SK-N-SH treated with all-trans-retinoic acid at 6 μM for 48 hours (cell line): ENCODE results near the gene MYO7A.

Source experiments
- ATAC-seq: fragments of 200-7000 bp; cut with Tn5 transposase; 3 replicates; pipeline ENCODE4 v1.9.1; 2020; ENCODE audit warnings: mild to moderate bottlenecking, moderate library complexity
- ARNTL ChIP-seq: fragments of 450-650 bp; formaldehyde crosslinking; IDR thresholded peaks from 2 replicates; pipeline ENCODE4 v1.5.0; 2020; ENCODE audit warnings: low read depth, mild to moderate bottlenecking, moderate library complexity, borderline replicate concordance
- BACH2 ChIP-seq: fragments of 250-450 bp; sonication (Bioruptor Pico); IDR thresholded peaks from 2 replicates; pipeline ENCODE4 v1.9.0; 2021; ENCODE audit warnings: mild to moderate bottlenecking, borderline replicate concordance
- CSDC2 ChIP-seq: fragments of 250-450 bp; sonication (Bioruptor Pico); IDR thresholded peaks from 2 replicates; pipeline ENCODE4 v1.5.0; 2020; ENCODE audit warnings: mild to moderate bottlenecking, moderate library complexity
- GLIS3 ChIP-seq: fragments of 250-450 bp; sonication (Bioruptor Pico); IDR thresholded peaks from 2 replicates; pipeline ENCODE4 v1.5.0; 2020; ENCODE audit warnings: mild to moderate bottlenecking, moderate library complexity
- OSR1 ChIP-seq: fragments of 250-450 bp; sonication (Bioruptor Pico); IDR thresholded peaks from 2 replicates; pipeline ENCODE4 v1.8.0; 2022; ENCODE audit warnings: moderate library complexity, mild to moderate bottlenecking, inconsistent platforms
- PPARA ChIP-seq: fragments of 250-450 bp; sonication (Bioruptor Pico); IDR thresholded peaks from 2 replicates; pipeline ENCODE4 v1.5.0; 2020; ENCODE audit warnings: mild to moderate bottlenecking, borderline replicate concordance
- SNAI2 ChIP-seq: fragments of 250-450 bp; sonication (Bioruptor Pico); IDR thresholded peaks from 2 replicates; pipeline ENCODE4 v1.5.0; 2020; ENCODE audit warnings: mild to moderate bottlenecking, moderate library complexity
- TOX ChIP-seq: fragments of 250-450 bp; sonication (Bioruptor Pico); IDR thresholded peaks from 2 replicates; pipeline ENCODE4 v1.8.0; 2021; ENCODE audit warnings: mild to moderate bottlenecking, moderate library complexity, borderline replicate concordance
- ZFP3 ChIP-seq: fragments of 250-450 bp; sonication (Bioruptor Pico); IDR thresholded peaks from 2 replicates; pipeline ENCODE4 v1.5.0; 2020; ENCODE audit warnings: mild to moderate bottlenecking, moderate library complexity
- ZFP30 ChIP-seq: fragments of 450-650 bp; formaldehyde crosslinking; IDR thresholded peaks from 2 replicates; pipeline ENCODE4 v1.5.0; 2022; ENCODE audit warnings: mild to moderate bottlenecking, moderate library complexity
- ZNF565 ChIP-seq: fragments of 450-650 bp; formaldehyde crosslinking; conservative IDR thresholded peaks from 2 replicates; pipeline ENCODE4 v1.5.0; 2020; ENCODE audit warnings: low read depth, mild to moderate bottlenecking, moderate library complexity
- ZNF8 ChIP-seq: fragments of 450-650 bp; formaldehyde crosslinking; IDR thresholded peaks from 2 replicates; pipeline ENCODE4 v1.5.0; 2020; ENCODE audit warnings: mild to moderate bottlenecking, moderate library complexity
- TF ChIP-seq, protein P1 (sequence below): fragments of 250-450 bp; sonication (Bioruptor Pico); IDR thresholded peaks from 2 replicates; pipeline ENCODE4 v1.5.1; 2020; ENCODE audit warnings: low read depth, mild to moderate bottlenecking, moderate library complexity
- TF ChIP-seq, protein P2 (sequence below): fragments of 250-450 bp; sonication (Bioruptor Pico); IDR thresholded peaks from 2 replicates; pipeline ENCODE4 v1.5.0; 2020; ENCODE audit warnings: mild to moderate bottlenecking, moderate library complexity
- TF ChIP-seq, protein P3 (sequence below): fragments of 250-450 bp; sonication (Bioruptor Pico); IDR thresholded peaks from 2 replicates; pipeline ENCODE4 v1.8.0; 2020; ENCODE audit warnings: mild to moderate bottlenecking, moderate library complexity, borderline replicate concordance
- TF ChIP-seq, protein P4 (sequence below): fragments of 250-450 bp; sonication (Bioruptor Pico); IDR thresholded peaks from 2 replicates; pipeline ENCODE4 v1.8.0; 2021; ENCODE audit warnings: low read depth, mild to moderate bottlenecking, moderate library complexity, borderline replicate concordance

The MYO7A gene

DNA sequence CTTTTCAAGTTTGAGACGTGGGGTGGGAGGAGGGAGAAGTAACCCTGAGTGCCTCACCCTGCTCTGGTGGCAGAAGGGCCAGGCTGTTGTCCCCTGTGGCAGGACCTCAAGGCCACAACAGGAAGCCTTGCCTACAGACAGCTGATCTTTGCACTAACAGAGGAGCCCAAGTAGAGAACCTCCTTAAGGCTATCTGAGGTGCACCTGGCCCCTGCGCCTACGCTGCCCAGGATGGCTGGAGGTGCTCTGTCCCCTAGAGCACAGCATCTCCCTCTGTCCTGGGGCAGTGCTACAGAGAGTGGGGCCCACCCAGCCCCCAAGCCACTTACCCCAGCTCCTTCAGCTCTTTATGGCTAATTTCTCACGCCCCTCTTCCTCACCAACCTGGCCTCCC is 27.0 kb downstream of the MYO7A start:
- no peak for ATAC-seq
- TF ChIP-seq ZFP30 (CRISPR knock-in tag) (no peak), CSDC2 (CRISPR knock-in tag) (no peak)
- TF ChIP-seq, protein P1, sequence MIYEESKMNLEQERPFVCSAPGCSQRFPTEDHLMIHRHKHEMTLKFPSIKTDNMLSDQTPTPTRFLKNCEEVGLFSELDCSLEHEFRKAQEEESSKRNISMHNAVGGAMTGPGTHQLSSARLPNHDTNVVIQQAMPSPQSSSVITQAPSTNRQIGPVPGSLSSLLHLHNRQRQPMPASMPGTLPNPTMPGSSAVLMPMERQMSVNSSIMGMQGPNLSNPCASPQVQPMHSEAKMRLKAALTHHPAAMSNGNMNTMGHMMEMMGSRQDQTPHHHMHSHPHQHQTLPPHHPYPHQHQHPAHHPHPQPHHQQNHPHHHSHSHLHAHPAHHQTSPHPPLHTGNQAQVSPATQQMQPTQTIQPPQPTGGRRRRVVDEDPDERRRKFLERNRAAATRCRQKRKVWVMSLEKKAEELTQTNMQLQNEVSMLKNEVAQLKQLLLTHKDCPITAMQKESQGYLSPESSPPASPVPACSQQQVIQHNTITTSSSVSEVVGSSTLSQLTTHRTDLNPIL (CRISPR knock-in tag), result no peak

DNA sequence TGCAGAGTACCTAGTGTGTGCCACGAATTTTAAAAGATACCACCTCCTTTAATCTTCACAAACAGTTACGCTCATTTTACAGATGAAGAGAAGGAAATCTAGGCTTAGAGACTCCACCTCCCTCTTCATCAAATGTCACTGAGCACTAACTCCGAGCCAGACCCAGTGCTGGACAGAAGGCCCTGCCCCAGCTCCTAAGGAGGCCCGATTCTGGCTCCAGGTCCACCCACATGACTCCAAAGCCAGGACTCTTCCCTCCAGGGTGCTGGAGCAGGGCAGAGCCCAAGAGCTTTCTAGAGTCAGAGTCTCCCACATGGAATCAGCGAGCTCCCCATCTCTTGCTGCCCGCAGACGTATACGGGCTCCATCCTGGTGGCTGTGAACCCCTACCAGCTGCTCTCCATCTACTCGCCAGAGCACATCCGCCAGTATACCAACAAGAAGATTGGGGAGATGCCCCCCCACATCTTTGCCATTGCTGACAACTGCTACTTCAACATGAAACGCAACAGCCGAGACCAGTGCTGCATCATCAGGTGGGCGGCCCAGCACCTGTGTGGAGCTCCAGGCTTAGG is 27.6 kb downstream of the MYO7A start:
- ATAC-seq, result no peak
- TF ChIP-seq, protein P2, sequence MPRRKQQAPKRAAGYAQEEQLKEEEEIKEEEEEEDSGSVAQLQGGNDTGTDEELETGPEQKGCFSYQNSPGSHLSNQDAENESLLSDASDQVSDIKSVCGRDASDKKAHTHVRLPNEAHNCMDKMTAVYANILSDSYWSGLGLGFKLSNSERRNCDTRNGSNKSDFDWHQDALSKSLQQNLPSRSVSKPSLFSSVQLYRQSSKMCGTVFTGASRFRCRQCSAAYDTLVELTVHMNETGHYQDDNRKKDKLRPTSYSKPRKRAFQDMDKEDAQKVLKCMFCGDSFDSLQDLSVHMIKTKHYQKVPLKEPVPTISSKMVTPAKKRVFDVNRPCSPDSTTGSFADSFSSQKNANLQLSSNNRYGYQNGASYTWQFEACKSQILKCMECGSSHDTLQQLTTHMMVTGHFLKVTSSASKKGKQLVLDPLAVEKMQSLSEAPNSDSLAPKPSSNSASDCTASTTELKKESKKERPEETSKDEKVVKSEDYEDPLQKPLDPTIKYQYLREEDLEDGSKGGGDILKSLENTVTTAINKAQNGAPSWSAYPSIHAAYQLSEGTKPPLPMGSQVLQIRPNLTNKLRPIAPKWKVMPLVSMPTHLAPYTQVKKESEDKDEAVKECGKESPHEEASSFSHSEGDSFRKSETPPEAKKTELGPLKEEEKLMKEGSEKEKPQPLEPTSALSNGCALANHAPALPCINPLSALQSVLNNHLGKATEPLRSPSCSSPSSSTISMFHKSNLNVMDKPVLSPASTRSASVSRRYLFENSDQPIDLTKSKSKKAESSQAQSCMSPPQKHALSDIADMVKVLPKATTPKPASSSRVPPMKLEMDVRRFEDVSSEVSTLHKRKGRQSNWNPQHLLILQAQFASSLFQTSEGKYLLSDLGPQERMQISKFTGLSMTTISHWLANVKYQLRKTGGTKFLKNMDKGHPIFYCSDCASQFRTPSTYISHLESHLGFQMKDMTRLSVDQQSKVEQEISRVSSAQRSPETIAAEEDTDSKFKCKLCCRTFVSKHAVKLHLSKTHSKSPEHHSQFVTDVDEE, result no peak
- TF ChIP-seq ARNTL (CRISPR knock-in tag) (no peak), ZNF8 (CRISPR knock-in tag) (no peak), BACH2 (CRISPR knock-in tag) (no peak), ZFP3 (CRISPR knock-in tag) (no peak)
- TF ChIP-seq, protein P3, sequence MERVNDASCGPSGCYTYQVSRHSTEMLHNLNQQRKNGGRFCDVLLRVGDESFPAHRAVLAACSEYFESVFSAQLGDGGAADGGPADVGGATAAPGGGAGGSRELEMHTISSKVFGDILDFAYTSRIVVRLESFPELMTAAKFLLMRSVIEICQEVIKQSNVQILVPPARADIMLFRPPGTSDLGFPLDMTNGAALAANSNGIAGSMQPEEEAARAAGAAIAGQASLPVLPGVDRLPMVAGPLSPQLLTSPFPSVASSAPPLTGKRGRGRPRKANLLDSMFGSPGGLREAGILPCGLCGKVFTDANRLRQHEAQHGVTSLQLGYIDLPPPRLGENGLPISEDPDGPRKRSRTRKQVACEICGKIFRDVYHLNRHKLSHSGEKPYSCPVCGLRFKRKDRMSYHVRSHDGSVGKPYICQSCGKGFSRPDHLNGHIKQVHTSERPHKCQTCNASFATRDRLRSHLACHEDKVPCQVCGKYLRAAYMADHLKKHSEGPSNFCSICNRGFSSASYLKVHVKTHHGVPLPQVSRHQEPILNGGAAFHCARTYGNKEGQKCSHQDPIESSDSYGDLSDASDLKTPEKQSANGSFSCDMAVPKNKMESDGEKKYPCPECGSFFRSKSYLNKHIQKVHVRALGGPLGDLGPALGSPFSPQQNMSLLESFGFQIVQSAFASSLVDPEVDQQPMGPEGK (CRISPR knock-in tag), result no peak
- TF ChIP-seq, protein P4, sequence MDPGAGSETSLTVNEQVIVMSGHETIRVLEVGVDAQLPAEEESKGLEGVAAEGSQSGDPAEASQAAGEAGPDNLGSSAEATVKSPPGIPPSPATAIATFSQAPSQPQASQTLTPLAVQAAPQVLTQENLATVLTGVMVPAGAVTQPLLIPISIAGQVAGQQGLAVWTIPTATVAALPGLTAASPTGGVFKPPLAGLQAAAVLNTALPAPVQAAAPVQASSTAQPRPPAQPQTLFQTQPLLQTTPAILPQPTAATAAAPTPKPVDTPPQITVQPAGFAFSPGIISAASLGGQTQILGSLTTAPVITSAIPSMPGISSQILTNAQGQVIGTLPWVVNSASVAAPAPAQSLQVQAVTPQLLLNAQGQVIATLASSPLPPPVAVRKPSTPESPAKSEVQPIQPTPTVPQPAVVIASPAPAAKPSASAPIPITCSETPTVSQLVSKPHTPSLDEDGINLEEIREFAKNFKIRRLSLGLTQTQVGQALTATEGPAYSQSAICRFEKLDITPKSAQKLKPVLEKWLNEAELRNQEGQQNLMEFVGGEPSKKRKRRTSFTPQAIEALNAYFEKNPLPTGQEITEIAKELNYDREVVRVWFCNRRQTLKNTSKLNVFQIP (CRISPR knock-in tag), result no peak

DNA sequence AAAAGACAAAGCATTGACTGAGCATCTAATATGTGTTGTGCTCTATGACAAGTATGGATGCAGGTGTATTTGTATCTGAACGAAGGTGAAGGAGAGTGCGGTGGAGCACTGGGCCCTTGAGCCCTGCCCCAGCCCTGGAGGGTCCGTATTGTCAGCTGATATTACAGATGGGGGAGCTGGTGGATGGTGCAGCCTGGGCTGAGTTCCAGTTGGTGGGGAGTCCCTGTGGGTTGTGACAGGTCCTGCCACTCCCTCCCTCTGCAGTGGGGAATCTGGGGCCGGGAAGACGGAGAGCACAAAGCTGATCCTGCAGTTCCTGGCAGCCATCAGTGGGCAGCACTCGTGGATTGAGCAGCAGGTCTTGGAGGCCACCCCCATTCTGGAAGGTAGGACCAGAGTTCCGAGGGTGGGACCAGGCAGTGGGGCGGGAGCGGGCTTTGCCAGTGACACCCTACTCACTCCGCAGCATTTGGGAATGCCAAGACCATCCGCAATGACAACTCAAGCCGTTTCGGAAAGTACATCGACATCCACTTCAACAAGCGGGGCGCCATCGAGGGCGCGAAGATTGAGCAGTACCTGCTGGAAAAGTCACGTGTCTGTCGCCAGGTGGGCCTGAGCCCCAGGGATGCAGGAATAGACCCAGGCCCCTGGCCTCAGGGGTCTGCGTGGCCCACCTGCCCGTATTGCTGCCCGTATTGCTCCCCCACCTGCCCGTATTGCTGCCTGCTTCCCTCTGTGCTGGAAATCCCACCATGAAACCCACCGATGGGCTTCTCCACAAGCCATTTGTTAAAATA is 28.6 kb downstream of the MYO7A start:
- TF ChIP-seq BACH2 (CRISPR knock-in tag) (no peak), SNAI2 (CRISPR knock-in tag) (no peak)
- no peak for ATAC-seq

DNA sequence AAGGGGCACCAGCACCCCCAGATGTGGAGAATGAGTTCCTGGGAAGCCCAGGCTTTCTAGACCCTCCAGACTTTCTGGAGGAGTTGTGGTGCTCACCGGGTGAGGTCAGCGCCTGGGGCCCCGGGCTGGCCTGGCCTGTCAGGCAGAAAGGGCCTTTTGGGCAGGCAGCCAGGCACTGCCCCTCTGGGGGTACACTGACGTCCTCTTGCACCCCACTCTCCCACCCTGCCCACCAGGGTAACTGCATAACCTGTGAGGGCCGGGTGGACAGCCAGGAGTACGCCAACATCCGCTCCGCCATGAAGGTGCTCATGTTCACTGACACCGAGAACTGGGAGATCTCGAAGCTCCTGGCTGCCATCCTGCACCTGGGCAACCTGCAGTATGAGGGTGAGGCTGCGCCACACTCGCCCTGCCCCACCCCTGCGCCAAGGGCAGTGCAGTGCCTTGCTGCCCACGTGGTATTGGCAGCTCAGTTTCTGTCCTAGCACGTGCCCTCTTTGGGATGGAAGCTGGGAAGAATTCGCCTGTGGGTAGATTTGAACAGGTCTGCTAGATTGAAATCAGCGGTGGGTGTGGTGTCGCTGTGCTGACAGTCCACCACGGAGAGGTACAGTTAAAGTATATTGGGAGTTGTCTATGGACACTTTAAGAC is 30.1 kb downstream of the MYO7A start:
- ATAC-seq, result no peak
- TF ChIP-seq ZFP30 (CRISPR knock-in tag) (no peak), CSDC2 (CRISPR knock-in tag) (no peak), OSR1 (CRISPR knock-in tag) (no peak), GLIS3 (CRISPR knock-in tag) (no peak), ZNF8 (CRISPR knock-in tag) (no peak), ARNTL (CRISPR knock-in tag) (no peak), ZNF565 (CRISPR knock-in tag) (no peak), PPARA (CRISPR knock-in tag) (no peak), TOX (CRISPR knock-in tag) (no peak), ZFP3 (CRISPR knock-in tag) (no peak), BACH2 (CRISPR knock-in tag) (no peak)
- TF ChIP-seq, protein P2, result no peak
- TF ChIP-seq, protein P3 (CRISPR knock-in tag), result no peak
- TF ChIP-seq, protein P4 (CRISPR knock-in tag), result no peak
